HUDEP-2 (cell line): ENCODE results near the gene FBXO44.
"Not testable (repeated sequence)": the region's sequence is repeated elsewhere in the genome, so short reads cannot be mapped to it uniquely, and the experiment has no call there.

Experiments used
- DNase-seq, 76 experiments: peaks; one replicate each; lab custom pipeline; 2025; ENCODE audit not compliant: unreplicated experiment in 76 of 76; lab: John Stamatoyannopoulos, UW

FBXO44 gene

GRCh38 chr1:11654137-11654938 is at the start of gene FBXO44, which contains the start of gene FBXO2:
FBXO44 (plus strand) TSS chr1:11654877; CDS start chr1:11655836, 959 bp downstream.
FBXO2 (minus strand) TSS chr1:11654429; CDS start chr1:11654340, 89 bp downstream.
- peak in 1 of 76 experiments; percentile 5 for DNase-seq

- DNase-seq = no peak
Measured at GRCh38 chr1:11606775-11607174, 47.9 kb upstream of the FBXO44 start.

- not testable (repeated sequence) for DNase-seq
Measured at GRCh38 chr1:11608596-11609130, 46.0 kb upstream of the FBXO44 start.

- not testable (repeated sequence) for DNase-seq
Measured at GRCh38 chr1:11609378-11609777, 45.3 kb upstream of the FBXO44 start.

- DNase-seq = no peak
Measured at GRCh38 chr1:11610629-11611180, 44.0 kb upstream of the FBXO44 start.

- peak in 19 of 76 experiments; percentile 3 to 29 (median 12) for DNase-seq
Measured at GRCh38 chr1:11611638-11612327, 42.9 kb upstream of the FBXO44 start.

GRCh38 chr1:11613347-11613746 is 41.3 kb upstream of the FBXO44 start:
- no peak for DNase-seq

- peak in 4 of 76 experiments; percentile 1 to 40 (median 5) for DNase-seq
Measured at GRCh38 chr1:11615090-11615489, 39.6 kb upstream of the FBXO44 start.

- DNase-seq = no peak
Measured at GRCh38 chr1:11616766-11617165, 37.9 kb upstream of the FBXO44 start.

- peak in 3 of 76 experiments; percentile 2 to 11 (median 5) for DNase-seq
Measured at GRCh38 chr1:11617314-11617713, 37.4 kb upstream of the FBXO44 start.

- DNase-seq = no peak
Measured at GRCh38 chr1:11617741-11618140, 36.9 kb upstream of the FBXO44 start.

- DNase-seq = no peak
Measured at GRCh38 chr1:11620405-11620804, 34.3 kb upstream of the FBXO44 start.

- DNase-seq = no peak
Measured at GRCh38 chr1:11620924-11621323, 33.8 kb upstream of the FBXO44 start.

GRCh38 chr1:11622398-11622797 is 32.3 kb upstream of the FBXO44 start:
- DNase-seq = no peak

- DNase-seq = no peak
Measured at GRCh38 chr1:11623702-11624101, 31.0 kb upstream of the FBXO44 start.

- DNase-seq = no peak
Measured at GRCh38 chr1:11626551-11626950, 28.1 kb upstream of the FBXO44 start.

- no peak for DNase-seq
Measured at GRCh38 chr1:11628767-11629166, 25.9 kb upstream of the FBXO44 start.

- no peak for DNase-seq
Measured at GRCh38 chr1:11629184-11630016, 25.3 kb upstream of the FBXO44 start.

- DNase-seq = no peak
Measured at GRCh38 chr1:11634365-11635192, 20.1 kb upstream of the FBXO44 start.
